ENCODE data around the gene GYPC.
"Not testable (repeated sequence)": the region's sequence is repeated elsewhere in the genome, so short reads cannot be mapped to it uniquely, and the experiment has no call there.

GYPC gene

DNA sequence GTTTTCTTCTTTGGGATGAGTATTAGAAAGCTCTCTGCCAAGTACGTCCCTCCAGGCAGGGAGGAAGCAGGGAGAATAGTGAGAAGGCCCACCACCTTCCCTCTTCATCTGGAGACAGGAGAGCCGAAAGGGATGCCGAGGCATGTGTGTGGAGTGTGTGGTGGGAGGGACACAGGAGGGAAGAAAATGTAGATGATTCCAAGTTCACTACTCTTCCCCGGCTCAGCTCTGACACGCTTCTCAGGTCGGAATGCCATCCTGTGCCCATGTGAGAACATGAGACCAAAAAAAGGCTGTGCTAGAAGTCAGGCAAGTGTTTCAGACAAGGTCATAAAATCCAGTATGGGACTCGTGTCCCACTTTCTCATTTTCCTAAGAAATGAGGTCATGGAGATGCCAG, 47.4 kb downstream of the GYPC start:
- DNase-seq, result no peak

DNA sequence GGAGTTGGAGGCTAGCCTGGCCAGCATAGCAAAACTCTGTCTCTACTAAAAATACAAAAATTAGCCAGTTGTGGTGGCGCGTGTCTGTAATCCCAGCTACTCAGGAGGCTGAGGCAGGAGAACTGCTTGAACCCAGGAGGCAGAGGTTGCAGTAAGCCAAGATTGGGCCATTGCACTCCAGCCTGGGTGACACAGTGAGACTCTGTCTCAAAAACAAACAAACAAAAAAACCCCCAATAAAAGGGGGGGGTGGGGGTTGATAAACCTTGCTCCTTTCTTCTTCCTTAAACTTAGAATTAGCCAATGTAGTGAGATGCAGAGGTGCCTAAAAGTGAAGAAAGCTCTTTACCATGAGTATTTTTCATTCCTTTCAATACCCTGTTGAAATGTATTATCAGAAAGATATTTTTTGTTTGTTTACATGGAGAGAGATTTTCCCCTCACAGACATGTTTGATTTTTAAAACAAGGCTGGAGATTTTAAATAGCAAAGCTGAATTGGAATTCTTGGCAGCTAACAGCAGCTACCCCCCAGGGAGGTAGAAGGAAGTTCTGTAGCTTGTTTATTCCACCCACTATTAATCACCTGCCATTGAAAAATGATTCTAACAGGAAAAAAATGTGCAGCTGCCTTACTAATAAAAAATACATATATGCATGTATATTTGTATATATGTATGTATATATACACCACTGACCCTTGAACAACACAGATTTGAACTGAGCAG, 48.6 kb downstream of the GYPC start:
- peak; percentile 74 for DNase-seq

DNA sequence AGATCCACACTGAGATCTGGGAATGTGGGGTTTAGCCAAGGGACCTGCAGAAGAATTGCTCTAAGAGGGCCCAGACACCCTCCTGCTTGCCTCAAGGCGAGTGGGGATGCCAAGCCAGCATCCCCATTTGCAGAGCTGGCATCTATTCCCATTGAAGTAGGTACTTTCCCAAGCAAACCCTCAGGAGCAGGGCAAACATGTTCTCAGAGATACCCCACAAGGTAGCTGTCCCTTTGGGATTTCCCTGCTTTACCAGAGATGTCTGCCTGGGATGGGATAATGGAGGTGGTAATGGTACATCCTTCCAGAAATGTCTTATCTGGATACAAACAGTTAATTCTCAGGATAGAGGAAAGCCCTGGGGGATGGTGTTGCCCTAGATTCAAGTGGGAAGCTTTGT, 51.2 kb downstream of the GYPC start:
- no peak for DNase-seq

DNA sequence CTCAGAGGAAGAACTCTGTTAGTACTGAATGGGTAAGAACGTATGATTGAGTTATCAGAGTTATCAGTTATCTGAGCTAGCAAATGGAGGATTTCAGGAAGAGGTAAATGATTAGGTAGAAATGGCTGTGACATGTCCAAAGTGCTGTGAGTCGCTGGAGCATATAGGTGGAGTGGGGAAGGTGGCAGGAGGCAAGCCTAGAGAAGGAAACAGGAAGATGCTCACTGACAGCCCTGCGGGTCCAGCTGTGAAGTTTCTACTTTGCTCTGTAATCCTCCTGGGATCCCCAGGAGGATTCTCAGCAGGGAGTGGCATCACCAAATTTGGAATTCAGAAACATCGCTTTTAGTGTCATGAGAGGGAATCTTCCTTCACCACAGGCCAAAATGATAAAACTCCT, 52.0 kb downstream of the GYPC start:
- no peak for DNase-seq

DNA sequence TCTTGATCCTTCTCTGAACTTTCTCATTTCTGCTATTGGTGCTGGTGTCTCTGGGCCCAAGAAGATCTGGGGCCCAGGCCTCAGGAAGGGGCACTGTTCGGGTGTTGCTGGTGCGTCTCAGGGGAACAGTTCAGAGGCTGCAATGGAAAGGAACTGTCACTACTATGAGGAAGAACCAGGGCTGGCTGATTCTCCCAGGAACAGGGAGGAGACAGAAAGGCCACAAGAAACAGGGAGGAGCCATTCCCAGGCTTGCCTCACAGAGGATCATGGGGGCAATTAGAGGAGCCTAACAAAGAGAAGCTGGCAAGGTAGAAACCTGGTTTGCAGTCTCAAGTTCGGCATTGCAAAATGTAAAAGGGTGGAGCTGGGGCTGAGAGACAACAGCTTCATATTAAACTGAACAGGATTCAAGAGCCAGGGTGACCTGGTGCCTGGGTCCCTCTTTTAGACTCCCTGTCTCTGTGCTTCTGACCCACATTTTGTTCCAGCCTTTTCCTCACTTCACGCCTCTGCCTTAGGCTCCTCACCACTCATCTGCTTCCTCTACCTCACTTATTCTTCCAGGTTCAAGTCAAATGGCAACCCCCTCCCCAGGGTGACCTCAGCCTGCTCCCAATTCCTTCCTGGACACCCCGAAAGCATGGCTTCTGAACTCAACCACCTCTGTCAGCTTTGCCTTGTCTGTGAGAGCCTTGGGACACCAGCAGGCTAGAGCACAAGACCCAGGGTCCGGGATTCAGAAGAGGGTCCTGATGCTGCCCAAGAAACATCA, 58.4 kb downstream of the GYPC start:
- no peak for DNase-seq

DNA sequence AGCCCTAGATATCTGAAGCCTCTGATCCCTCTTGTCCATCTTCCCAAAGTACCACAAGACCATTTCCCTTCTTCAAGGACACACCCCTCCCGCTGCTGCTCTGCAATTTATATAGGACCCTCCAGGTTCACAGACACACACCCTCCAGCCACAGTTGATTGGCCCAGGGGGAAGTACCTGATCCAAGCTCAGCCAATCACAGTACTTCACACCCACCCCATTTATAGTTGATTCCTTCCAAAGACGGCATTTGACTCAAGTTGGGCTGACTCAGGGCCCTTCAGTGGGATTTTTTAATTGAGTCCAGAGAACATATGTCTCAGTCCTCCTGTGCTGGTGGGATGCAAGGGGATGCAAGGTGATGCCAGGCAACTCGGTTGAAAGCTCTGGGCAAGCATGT, 59.2 kb downstream of the GYPC start:
- DNase-seq, result no peak

DNA sequence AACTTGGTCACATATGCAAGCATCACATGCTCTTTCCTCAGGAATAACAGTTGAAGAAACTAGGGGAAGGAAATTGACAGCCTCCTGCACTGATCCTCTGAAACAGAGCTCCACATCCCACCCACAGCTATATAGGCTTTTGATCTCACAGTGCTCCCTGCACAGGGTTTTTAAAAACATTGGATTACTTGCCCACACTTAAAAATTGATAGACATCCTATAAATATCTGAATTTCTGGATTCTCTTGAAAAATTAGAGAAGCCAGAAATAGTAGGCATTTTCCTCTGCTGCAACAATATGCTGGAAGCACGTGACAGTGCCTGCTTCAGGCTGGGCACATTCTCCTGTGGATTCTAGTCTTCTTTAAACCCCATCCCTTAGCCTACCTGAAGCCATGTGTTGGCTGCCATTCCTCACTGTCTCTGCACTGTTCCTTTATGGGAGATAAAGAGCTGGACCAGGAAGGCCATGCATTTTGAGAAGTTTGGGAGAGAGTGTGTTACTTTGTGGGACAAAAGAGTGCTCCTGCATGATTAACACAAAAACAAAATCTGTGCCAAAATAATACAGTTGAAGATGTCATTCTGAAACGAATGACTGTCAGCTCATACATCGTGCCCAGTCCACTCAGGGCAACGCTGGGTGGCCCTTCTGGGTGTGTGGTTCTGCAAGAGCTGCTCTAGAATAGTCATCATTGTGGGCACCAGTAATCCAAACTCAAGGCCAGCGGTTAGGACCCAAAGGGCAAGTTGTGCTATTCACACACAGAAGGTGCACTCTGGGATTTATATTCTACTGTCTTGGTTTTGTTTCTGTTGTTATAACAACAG, 59.8 kb downstream of the GYPC start:
- no peak for DNase-seq

DNA sequence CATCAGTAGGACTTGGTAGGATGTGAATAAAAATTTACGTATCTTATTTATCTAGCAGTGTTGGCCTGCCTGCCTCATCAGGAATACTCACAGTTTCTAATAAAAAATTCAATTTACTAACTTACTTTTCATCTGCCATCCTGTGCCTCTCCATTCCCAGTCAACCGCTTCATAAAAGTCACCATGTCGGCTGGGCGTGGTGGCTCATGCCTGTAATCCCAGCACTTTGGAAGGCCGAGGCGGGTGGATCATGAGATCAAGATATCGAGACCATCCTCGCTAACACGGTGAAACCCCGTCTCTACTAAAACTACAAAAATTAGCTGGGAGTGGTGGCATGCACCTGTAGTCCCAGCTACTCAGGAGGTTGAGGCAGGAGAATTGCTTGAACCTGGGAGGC, 61.3 kb downstream of the GYPC start:
- DNase-seq, result not testable (repeated sequence)

DNA sequence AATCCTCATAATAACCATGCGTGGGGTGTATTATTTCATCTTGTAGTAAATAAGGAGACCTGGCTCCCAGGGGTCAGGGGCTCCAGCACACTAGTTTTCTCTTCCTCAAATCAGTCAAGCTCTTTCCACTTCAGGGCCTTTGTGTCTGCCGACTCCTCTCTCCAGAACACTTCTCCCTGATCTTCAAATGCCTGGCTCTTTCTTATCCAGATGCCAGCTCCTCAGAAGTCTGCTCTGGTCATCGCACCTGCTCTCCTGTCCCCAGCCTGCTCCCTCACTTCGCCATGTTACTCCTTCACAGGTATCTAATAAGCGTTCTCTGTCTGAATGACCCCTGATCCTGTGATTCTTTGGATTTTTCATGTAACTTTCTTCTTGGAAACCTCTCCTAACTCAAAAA, 62.0 kb downstream of the GYPC start:
- DNase-seq, result no peak

DNA sequence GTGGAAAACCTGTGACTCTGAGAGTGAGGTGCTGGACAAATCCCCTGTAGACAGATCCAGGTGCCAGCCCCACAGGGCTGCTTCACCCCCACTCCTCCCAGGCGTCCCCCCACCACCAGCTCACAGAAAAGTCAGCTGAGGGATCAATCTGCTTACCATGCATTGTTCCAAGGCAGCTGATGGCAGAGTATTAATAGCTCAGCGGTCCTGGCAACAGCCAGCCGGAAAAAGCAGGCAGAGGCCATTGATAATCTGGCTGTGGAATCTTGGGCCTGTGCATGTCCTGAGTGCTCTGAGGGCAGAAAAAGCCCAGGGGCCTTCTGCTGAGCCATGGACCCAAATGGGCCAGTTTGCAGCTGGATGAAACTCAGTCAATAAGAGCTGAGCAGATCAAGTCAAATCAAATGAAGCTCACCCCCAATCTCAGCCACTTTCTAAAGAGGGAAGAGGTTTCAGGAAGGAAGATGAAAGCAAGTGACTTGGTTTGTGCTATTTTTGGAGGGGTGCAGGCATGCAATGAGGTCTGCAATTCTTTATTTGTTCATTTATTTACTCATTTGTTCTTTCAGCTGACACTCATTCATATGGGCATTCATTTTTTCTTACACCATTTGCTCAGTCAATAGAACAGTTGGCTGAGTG, 63.4 kb downstream of the GYPC start:
- no peak for DNase-seq

DNA sequence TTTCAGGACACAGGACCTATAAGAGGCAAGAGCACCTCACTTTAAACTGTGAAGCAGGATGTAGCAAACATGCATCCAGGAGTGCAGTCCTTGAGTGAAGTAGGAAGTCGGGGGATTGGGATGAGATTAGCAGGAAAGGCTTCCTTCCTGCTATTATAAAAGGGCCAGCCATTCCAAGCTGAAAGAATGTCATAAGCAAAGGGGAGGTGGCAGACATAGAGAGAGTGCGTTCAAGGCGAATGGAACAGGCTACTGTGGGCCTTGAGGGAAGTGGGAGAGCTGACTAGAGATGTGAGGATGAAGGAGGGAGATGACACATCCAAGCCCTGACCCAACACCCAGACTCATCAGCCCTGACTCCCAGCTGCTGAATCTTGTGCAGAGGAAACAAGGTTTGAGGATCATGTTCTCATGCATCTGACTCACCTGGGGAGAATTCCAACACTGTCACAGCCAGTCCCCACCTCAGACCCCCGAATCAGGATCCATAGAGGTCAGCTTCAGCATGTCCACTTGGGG, 63.9 kb downstream of the GYPC start:
- DNase-seq, result peak; percentile 27

DNA sequence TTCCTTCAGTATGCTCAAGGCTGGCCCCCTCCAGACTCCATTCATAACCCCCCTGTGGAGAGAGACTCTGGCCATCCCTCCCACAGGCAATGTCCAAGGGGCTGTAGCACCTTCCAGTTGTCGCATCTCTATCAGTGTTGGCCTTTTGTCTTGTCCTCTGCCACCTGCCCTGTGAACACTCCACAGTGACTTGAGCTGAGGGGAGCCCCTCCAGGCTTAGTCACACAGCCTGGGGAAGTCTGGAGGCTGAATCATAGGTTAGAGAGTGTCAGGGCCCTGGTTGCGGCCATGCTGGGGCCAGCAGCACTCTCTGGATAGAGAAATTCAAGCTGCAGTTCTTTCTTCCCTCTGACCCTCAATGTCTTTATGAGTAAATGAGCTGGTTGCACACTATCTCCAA, 64.7 kb downstream of the GYPC start:
- DNase-seq, result no peak

DNA sequence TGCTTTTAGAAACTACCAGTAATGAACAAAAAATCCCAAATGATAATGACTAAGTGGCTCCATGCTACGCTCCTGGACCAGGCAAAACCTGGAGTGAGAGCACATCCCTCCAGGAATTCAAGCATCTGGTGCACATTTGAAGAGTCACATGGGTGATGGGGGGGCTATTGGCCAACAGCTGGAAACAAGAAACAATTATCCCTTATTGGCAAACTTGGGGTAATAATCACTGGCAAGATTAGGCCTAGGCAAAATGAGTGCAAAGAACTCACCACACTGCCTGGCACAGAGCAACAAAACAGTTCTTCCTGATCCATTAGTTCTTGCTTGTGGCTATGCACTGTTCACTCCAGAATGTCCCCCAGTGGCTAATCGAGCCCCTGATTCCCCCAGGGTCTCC, 66.1 kb downstream of the GYPC start:
- no peak for DNase-seq

DNA sequence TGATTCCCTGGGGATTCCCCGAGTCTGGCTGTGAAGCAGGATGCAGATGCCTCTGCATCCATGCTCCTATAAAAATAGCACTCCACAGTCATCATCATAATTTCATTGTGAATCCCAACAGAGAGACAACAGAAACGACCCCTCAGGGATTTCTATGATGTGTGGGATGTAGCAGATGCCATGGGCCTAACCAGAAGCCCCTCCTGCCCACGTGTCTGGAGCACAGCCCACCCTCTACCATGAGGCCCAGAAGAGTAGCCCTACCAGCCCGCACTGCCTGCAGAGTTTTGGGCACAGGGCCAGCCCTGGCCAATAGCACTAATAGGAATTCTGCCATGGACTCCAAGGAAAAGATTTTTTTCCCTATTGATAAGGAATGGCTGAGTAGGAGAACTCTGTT, 66.6 kb downstream of the GYPC start:
- no peak for DNase-seq

DNA sequence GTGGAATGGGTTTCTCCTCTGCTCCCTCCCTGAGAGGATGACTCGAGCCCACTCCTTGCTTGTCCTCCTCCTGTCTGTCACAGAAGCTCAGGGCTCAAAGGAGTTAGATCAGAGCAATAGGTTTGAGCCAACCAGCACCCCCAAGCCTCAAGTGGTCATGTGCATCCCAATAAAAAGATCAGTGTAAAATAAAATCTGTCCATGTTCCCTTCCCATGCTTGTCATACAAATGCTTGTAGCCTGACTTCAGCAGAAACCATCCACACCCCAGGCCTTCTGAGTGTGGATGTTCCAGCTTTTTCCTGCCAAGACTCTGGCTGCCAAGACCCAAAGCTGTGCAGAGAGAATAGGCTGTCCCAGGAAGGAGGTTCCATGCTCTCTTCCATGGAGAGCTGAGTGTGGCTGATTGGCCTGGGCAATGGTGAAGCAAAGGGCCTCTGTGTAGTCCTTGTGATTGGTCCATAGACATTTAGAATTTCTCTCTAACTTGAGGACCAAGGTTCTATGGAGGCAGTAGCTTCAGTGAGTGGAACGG, 67.4 kb downstream of the GYPC start:
- DNase-seq, result no peak

DNA sequence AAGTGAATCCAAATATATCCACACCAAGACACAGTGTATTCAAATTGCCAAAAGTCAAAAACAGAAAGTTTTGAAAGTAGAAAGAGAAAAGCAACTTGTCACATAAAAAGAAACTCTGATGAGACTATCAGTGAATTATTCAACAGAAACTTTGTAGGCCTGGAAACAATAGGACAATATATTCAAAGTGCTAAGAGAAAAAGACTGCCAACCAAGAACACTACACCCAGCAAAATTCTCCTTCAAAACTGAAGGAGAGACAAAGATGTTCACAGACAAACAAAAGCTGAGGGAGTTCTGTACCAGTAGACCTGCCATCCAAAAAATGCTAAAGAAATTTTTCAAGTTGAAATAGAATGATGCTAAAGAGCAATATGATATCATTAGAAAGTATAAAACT, 69.6 kb downstream of the GYPC start:
- DNase-seq, result no peak

DNA sequence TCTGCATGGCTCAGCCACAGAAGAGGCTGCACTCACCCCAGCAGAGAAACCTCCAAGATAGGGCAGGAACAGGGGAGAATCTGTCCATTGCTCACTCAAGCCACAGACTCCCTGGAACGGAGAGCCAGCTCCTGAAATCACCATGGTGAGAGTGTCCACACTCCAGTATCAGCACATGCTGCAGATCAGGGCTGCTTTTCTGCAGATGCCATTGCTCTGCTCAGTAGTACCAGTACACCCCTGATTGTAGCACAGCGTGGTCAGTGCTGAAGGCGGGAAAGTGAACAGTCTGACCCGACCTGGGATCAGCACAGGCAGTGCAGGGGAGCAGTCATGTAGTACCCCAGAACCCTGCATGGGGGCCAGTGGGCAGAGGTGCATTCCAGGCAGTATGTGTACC, 73.9 kb downstream of the GYPC start:
- DNase-seq, result no peak

DNA sequence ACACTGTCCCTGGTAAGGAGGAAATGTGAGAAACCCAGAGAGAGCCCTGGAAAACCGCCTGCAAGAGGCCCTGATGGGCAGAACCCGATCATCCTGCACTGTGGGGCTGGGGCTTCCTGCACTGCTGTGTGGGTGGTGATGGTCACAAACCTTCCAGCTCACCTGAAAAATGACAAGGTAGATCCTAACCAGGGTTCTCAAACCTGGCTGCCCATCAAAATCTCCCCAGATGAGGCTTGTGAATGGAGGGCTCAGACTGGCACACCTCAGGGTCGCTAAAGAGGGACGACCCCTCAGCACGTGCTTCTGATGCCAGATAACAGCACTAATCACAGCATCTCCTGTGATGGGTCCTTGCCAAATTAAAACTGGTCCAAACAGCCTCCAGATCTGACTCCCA, 74.7 kb downstream of the GYPC start:
- no peak for DNase-seq

DNA sequence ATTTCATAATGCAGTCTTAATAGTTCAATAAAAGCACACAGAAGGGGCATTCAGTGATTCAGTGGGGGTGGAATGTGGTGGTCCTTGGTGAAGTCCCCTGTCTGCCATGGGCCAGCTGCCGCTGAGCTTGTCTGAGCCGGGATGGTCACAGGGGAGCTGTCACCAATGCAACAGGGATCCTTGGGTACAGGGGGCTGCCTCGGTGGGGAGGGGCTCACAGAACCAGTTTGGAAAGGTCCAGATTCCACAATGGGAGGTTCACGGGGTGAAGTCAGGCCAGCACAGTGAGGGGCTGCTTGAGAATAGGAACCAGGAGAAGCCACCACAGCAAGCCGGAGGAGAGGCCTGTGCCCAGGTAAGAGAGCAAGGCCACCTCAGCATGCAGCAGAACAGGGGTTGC, 75.4 kb downstream of the GYPC start:
- DNase-seq, result no peak

DNA sequence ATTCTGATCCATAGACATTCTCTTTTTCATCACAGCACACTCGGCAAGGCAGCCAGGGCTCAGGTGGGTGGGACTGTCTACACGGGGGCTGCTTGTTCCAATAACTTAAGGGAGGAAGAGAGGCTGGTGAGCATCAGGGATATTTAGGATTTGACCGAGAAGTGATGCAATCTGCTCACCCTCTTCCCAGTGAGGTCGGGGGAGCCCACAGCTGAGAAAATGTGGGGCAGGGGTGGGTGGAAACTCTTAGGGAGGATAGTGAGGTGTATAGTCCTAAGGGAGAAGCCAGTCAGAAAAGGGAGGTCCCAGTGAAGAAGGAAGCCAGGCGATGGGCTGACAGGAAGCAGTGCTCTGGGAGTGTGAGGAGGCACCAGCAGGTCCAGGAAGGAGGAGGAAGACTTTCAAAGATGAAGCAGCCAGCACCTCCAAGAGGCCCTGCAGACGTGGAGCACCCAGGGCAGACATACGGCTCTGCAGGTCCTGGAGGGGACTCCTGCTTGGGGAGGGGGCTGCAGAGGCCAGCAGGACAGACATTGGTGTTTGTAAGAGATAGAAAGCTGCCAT, 76.8 kb downstream of the GYPC start:
- no peak for DNase-seq

DNA sequence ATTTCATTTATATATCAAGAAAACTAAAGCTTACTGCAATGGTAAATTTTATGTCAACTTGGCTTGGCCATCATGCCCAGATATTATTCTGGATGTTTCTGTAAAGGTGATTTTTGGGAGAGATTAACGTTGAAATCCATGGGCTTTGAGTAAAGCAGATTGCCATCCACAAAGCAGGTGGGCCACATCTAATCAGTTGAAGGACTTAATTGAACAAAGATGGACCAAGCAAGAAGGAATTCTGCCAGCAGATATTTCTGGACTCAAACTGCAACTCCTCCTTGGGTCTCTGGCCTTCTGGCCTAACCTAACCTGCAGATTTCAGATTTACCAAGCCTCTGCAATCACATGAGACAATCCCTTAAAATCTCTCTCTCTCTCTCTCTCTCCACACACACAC, 77.8 kb downstream of the GYPC start:
- DNase-seq, result no peak

DNA sequence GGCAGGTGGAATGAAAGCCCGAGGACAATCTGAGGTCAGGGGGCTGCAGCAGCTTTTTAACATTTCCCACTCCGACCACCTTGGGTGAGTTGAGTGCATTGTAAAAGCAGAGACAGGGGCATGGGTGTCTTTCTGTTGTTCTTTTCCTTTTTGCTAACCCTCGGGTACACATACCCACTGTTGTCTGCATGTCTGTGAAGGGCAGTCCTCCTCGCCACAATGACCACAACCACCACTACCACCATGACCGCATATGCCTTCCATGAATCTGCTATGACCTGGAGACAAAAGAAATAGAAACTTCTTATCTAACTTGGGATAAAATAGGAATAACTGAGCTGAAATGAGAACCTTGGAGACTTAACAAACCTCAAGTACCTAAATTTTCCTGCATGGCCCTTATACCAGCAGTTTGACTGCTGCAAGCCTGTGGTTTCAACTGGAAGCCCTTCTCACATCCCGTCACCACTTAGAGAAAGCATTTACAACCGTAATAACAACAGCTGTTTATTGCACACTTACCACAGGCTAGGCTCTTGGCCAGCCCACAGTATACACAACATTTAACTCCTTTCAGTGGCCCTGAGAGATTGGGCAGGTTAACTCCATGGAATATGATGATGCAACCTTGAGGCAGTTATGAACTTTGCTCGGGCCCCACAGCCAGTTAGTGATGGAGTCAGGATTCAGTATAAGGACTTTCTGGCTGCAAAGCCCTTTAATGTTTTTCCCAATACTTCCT, 80.3 kb downstream of the GYPC start:
- DNase-seq, result peak; percentile 23

All from fibroblast of upper back skin (primary cell).